H9 (cell line): ENCODE measurements around the gene BMP8A. TPM values are rescaled to one million over a fixed set of nuclear protein-coding genes. Genes with fewer than 3 reads are reported as not detected.

Experiments
- DNase-seq: peaks from one replicate; pipeline ENCODE4 v3.0.0-alpha.2; 2017
- H2AFZ ChIP-seq: one replicate; pipeline ENCODE4 v1.6.1; 2013; ENCODE audit warnings: mild to moderate bottlenecking, low read length, control low read depth, moderate library complexity
- H2AK5ac ChIP-seq: 2 replicates; pipeline ENCODE4 v1.6.1; 2013; ENCODE audit warnings: low read length, control low read depth, mixed read lengths; ENCODE audit not compliant: insufficient read length
- H2BK120ac ChIP-seq: one replicate; pipeline ENCODE4 v1.6.1; 2013; ENCODE audit warnings: low read depth, mild to moderate bottlenecking, low read length, control low read depth, inconsistent platforms; ENCODE audit not compliant: poor library complexity, severe bottlenecking
- H2BK12ac ChIP-seq: 2 replicates; pipeline ENCODE4 v1.6.1; 2013; ENCODE audit warnings: low read length, control low read depth, mixed read lengths, low read depth; ENCODE audit not compliant: insufficient read length
- H2BK15ac ChIP-seq: 2 replicates; pipeline ENCODE4 v1.6.1; 2013; ENCODE audit warnings: low read depth, low read length, control low read depth
- H2BK20ac ChIP-seq: one replicate; pipeline ENCODE4 v1.6.1; 2013; ENCODE audit warnings: low read depth, mild to moderate bottlenecking, low read length, control low read depth, inconsistent platforms; ENCODE audit not compliant: poor library complexity, severe bottlenecking
- H2BK5ac ChIP-seq: 2 replicates; pipeline ENCODE4 v1.6.1; 2013; ENCODE audit warnings: low read length, control low read depth, mixed read lengths; ENCODE audit not compliant: insufficient read length
- H3K14ac ChIP-seq: 2 replicates; pipeline ENCODE4 v1.6.1; 2013; ENCODE audit warnings: low read length, control low read depth; ENCODE audit not compliant: insufficient read depth
- H3K18ac ChIP-seq: 2 replicates; pipeline ENCODE4 v1.6.1; 2013; ENCODE audit warnings: low read depth, mild to moderate bottlenecking, mixed read lengths, low read length, control low read depth; ENCODE audit not compliant: insufficient read length
- H3K23ac ChIP-seq: 2 replicates; pipeline ENCODE4 v1.6.1; 2013; ENCODE audit warnings: low read length, control low read depth, mixed read lengths, low read depth; ENCODE audit not compliant: insufficient read length
- H3K23me2 ChIP-seq: 2 replicates; pipeline ENCODE4 v1.6.1; 2013; ENCODE audit warnings: low read depth, mild to moderate bottlenecking, mixed read lengths, low read length, control low read depth; ENCODE audit not compliant: insufficient read length, poor library complexity, severe bottlenecking
- H3K27ac ChIP-seq: 2 replicates; pipeline ENCODE4 v1.5.1; 2013; ENCODE audit warnings: low read length, control low read depth, mixed read lengths, low read depth; ENCODE audit not compliant: insufficient read length
- H3K27me3 ChIP-seq: 2 replicates; pipeline ENCODE4 v1.6.1; 2013; ENCODE audit warnings: low read length, control low read depth, inconsistent platforms; ENCODE audit not compliant: insufficient read depth
- H3K4ac ChIP-seq: 2 replicates; pipeline ENCODE4 v1.6.1; 2013; ENCODE audit warnings: low read depth, mild to moderate bottlenecking, control low read depth, inconsistent platforms, low read length, moderate library complexity
- H3K4me1 ChIP-seq: 2 replicates; pipeline ENCODE4 v1.6.1; 2013; ENCODE audit warnings: low read length, control low read depth, inconsistent platforms; ENCODE audit not compliant: insufficient read depth
- H3K4me2 ChIP-seq: 2 replicates; pipeline ENCODE4 v1.6.1; 2013; ENCODE audit warnings: low read length, control low read depth, mixed read lengths; ENCODE audit not compliant: insufficient read length, insufficient read depth
- H3K56ac ChIP-seq: 2 replicates; pipeline ENCODE4 v1.6.1; 2013; ENCODE audit warnings: low read depth, mild to moderate bottlenecking, mixed read lengths, low read length, control low read depth; ENCODE audit not compliant: insufficient read length
- H3K79me1 ChIP-seq: 2 replicates; pipeline ENCODE4 v1.6.1; 2013; ENCODE audit warnings: low read depth, mild to moderate bottlenecking, moderate library complexity, low read length, control low read depth, inconsistent platforms; ENCODE audit not compliant: insufficient read depth, poor library complexity, severe bottlenecking
- H3K79me2 ChIP-seq: 2 replicates; pipeline ENCODE4 v1.6.1; 2013; ENCODE audit warnings: low read length, control low read depth, inconsistent platforms; ENCODE audit not compliant: insufficient read depth
- H3K9ac ChIP-seq: 2 replicates; pipeline ENCODE4 v1.6.1; 2013; ENCODE audit warnings: low read length, control low read depth, mixed read lengths; ENCODE audit not compliant: insufficient read length; ENCODE audit errors: extremely low read depth
- H3K9me3 ChIP-seq: one replicate; pipeline ENCODE4 v1.6.1; 2013; ENCODE audit warnings: low read depth, low read length, inconsistent platforms; ENCODE audit not compliant: control insufficient read depth
- H3T11ph ChIP-seq: one replicate; pipeline ENCODE4 v1.6.1; 2013; ENCODE audit warnings: mild to moderate bottlenecking, low read length, control low read depth, inconsistent platforms
- H4K20me1 ChIP-seq: one replicate; pipeline ENCODE4 v1.6.1; 2013; ENCODE audit not compliant: control insufficient read depth, insufficient read length, insufficient read depth
- H4K5ac ChIP-seq: 2 replicates; pipeline ENCODE4 v1.6.1; 2013; ENCODE audit warnings: low read depth, mild to moderate bottlenecking, mixed read lengths, low read length, control low read depth; ENCODE audit not compliant: insufficient read length
- H4K8ac ChIP-seq: replicated peaks from 2 replicates; pipeline ENCODE4 v1.6.1; 2013; ENCODE audit warnings: low read length, control low read depth, mixed read lengths, low read depth; ENCODE audit not compliant: insufficient read length
- H4K91ac ChIP-seq: 2 replicates; pipeline ENCODE4 v1.6.1; 2013; ENCODE audit warnings: low read depth, mild to moderate bottlenecking, moderate library complexity, mixed read lengths, low read length, control low read depth; ENCODE audit not compliant: insufficient read length
- H3K27ac Mint-ChIP-seq, 3 experiments: 2 replicates in 2 of 3; 3 replicates in 1 of 3; pipeline ENCODE4 v1.8.0; 2020 to 2021; ENCODE audit warnings: mixed read lengths in 3 of 3, mild to moderate bottlenecking in 1 of 3, moderate library complexity in 1 of 3
- H3K27me3 Mint-ChIP-seq: 2 replicates; pipeline ENCODE4 v1.8.0; 2021; ENCODE audit warnings: low read depth, mild to moderate bottlenecking, moderate library complexity, mixed read lengths
- H3K36me3 Mint-ChIP-seq, 3 experiments: 2 replicates in 2 of 3; 3 replicates in 1 of 3; pipeline ENCODE4 v1.8.0; 2020 to 2021; ENCODE audit warnings: low read depth in 3 of 3, mixed read lengths in 3 of 3; ENCODE audit not compliant: insufficient read depth in 1 of 3
- H3K4me1 Mint-ChIP-seq, 2 experiments: 2 replicates each; pipeline ENCODE4 v1.8.0; 2020; ENCODE audit warnings: mixed read lengths in 2 of 2
- H3K4me3 Mint-ChIP-seq, 2 experiments: 2 replicates in 1 of 2; 3 replicates in 1 of 2; pipeline ENCODE4 v1.8.0; 2020 to 2021; ENCODE audit warnings: mild to moderate bottlenecking in 2 of 2, mixed read lengths in 2 of 2, moderate library complexity in 1 of 2
- H3K9me3 Mint-ChIP-seq, 2 experiments: 2 replicates in 1 of 2; 3 replicates in 1 of 2; pipeline ENCODE4 v1.8.0; 2020; ENCODE audit warnings: mild to moderate bottlenecking in 2 of 2, mixed read lengths in 2 of 2, moderate library complexity in 1 of 2
- CTCF ChIP-seq: fragments of 200-600 bp; sonication (generic); conservative IDR thresholded peaks from 3 replicates; pipeline ENCODE4 v1.8.0; 2021; ENCODE audit warnings: antibody characterized with exemption, mild to moderate bottlenecking
- WGBS: extraction: QIAGEN DNeasy Blood & Tissue Kit; methylation state at CpG from one replicate; pipeline ENCODE4 v1.1.7; 2013; ENCODE audit warnings: missing lambda C conversion rate, low lambda C conversion rate, mixed read lengths; ENCODE audit not compliant: insufficient read length; ENCODE audit errors: extremely low coverage; 5-methylcytosine and 5-hydroxymethylcytosine counted together
- total RNA-seq: library from RNA; stranded (reverse); gene quantifications from 2 replicates; pipeline ENCODE4 v1.2.1, GENCODE V29; 2021

The BMP8A gene
- total RNA-seq, 1 experiment from 2014 or later, result 0.52 TPM

GRCh38 chr1:39528082-39528481, 36.6 kb downstream of the BMP8A start:
- H3K27ac ChIP-seq, result no peak overlapping the region
- no peak for DNase-seq
- WGBS, result no CpG with 5 or more reads among the region's 4 CpGs
- H3K27me3 ChIP-seq, result no peaks in the 10 kb centered on the region
- H2BK5ac ChIP-seq, result no peak overlapping the region
- Mint-ChIP-seq H3K4me1 (peaks cover 0 to 2% of the 10 kb centered on the region in 2 experiments; a peak in 2 of 4 replicates), H3K27me3 (no peaks in the 10 kb centered on the region; the same call in 1 of the 2 replicates), H3K4me3 (no peak overlapping the region), H3K27ac (no peak overlapping the region), H3K9me3 (no peaks in the 10 kb centered on the region), H3K36me3 (peaks cover 0 to 18% (median 4%) of the 10 kb centered on the region in 3 experiments; a peak in 3 of 7 replicates)
- H3K56ac ChIP-seq, result no peak overlapping the region
- no peak for TF ChIP-seq CTCF
- H3T11ph ChIP-seq, result no peak overlapping the region
- no peak overlapping the region for H3K14ac ChIP-seq
- no peak overlapping the region for H3K9ac ChIP-seq
- no peak overlapping the region for H2AFZ ChIP-seq
- H2BK15ac ChIP-seq, result no peak overlapping the region
- no peak overlapping the region for H2BK12ac ChIP-seq
- no peaks in the 10 kb centered on the region for H3K4me1 ChIP-seq
- no peak overlapping the region for H3K18ac ChIP-seq
- H2BK20ac ChIP-seq, result no peak overlapping the region
- no peak overlapping the region for H3K23ac ChIP-seq
- no peaks in the 10 kb centered on the region for H3K9me3 ChIP-seq
- no peaks in the 10 kb centered on the region for H4K20me1 ChIP-seq
- H4K8ac ChIP-seq, result no peak overlapping the region
- no peak overlapping the region for H3K4me2 ChIP-seq
- no peaks in the 10 kb centered on the region for H3K23me2 ChIP-seq
- no peak overlapping the region for H4K91ac ChIP-seq
- H3K79me1 ChIP-seq, result no peaks in the 10 kb centered on the region
- no peaks in the 10 kb centered on the region for H3K79me2 ChIP-seq
- H2AK5ac ChIP-seq, result no peak overlapping the region
- H2BK120ac ChIP-seq, result no peak overlapping the region
- H3K4ac ChIP-seq, result no peak overlapping the region
- no peak overlapping the region for H4K5ac ChIP-seq
